GM18951 (cell line): Measurements from ENCODE around the gene ZNF267.
"Not testable (repeated sequence)": the region's sequence is repeated elsewhere in the genome, so short reads cannot be mapped to it uniquely, and the experiment has no call there.

Experiments
- POLR2A ChIP-seq: IDR thresholded peaks from 4 replicates; pipeline ENCODE4 v1.6.1; 2011; ENCODE audit warnings: mild to moderate bottlenecking; ENCODE audit not compliant: insufficient read length, insufficient read depth; ENCODE audit errors: extremely low read depth
- in situ Hi-C: fragments of 300-500 bp; cut with MboI; formaldehyde crosslinking; loops from one replicate; pipeline ENCODE4 v1.12.0; 2022; ENCODE audit warnings: low sequenced_read_pairs, mixed read lengths, inconsistent platforms; ENCODE audit not compliant: unreplicated experiment

The ZNF267 gene

DNA sequence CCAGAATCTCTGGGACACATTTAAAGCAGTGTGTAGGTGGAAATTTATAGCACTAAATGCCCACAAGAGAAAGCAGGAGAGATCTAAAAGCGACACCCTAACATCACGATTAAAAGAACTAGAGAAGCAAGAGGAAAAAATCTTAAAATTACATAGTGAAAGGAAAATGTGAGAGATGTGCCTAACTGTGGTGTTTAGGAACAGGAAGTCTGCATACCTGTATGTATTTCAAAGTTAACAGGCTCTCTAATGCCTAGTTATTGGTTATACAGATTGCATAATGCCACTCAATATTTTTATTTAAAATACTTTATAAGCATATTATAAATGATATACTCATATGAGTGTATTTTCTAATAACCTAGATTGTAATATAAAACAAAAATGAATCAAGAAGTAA lies 25.9 kb downstream of the ZNF267 start:
- in situ Hi-C loops = no loop called here

DNA sequence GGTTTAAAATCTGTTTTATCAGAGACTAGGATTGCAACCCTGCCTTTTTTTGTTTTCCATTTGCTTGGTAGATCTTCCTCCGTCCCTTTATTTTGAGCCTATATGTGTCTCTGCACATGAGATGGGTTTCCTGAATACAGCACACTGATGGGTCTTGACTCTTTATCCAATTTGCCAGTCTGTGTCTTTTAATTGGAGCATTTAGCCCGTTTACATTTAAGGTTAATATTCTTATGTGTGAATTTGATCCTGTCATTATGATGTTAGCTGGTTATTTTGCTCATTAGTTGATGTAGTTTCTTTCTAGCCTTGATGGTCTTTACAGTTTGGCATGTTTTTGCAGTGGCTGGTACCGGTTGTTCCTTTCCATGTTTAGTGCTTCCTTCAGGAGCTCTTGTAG lies 31.0 kb downstream of the ZNF267 start:
- in situ Hi-C loops = not testable (repeated sequence)

More for the DNA sequence above, 25.9 kb downstream of the ZNF267 start:
- TF ChIP-seq POLR2A = no peak

DNA sequence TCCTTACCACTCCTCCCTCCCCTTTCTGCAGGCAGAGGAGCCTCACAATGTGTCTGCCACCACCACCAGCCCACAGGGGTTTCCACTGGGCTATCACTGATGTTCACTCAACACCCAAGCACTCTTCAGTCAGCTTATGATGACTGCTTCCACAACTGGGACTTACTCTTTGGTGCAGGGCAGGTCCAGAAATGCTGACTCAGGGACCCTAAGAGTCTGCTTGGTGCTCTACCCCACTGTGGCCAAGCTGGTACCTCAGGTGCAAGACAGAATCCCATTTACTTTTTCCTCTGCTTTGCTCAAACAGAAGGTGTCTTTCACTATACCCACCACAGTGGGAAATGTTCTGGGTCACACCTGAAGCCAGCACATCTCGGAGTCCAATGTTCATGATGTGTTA lies 40.1 kb downstream of the ZNF267 start:
- no peak for TF ChIP-seq POLR2A
- in situ Hi-C loops = no loop called here

DNA sequence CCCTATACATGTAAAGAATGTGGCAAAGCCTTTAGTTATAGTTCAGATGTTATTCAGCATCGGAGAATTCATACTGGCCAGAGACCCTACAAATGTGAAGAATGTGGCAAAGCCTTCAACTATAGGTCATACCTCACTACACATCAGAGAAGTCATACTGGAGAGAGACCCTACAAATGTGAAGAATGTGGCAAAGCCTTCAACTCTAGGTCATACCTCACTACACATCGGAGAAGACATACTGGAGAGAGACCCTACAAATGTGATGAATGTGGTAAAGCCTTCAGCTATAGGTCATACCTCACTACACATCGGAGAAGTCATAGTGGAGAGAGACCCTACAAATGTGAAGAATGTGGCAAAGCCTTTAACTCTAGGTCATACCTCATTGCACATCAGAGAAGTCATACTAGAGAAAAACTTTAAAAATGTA lies 42.5 kb downstream of the ZNF267 start:
- no peak for TF ChIP-seq POLR2A
- in situ Hi-C loops = no loop called here

DNA sequence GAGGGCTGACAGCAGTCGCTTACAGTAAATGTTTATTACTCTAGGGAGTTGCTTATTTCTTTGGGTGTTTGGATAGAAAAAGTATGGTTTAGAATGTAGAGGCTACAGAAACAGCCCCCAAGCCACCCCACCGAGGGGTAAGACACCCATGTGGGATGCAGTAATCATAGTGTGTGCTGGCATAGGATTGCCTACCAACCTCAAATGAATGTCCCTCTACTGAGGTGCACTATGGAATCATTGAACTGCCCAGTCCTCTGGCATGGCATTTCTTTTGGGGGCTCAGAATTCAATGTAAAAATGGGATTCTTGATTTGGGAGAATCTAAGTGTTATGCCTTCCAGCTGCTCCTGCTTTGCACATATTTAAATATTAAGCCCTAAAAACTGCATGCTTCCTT lies 46.8 kb downstream of the ZNF267 start:
- TF ChIP-seq POLR2A = no peak

DNA sequence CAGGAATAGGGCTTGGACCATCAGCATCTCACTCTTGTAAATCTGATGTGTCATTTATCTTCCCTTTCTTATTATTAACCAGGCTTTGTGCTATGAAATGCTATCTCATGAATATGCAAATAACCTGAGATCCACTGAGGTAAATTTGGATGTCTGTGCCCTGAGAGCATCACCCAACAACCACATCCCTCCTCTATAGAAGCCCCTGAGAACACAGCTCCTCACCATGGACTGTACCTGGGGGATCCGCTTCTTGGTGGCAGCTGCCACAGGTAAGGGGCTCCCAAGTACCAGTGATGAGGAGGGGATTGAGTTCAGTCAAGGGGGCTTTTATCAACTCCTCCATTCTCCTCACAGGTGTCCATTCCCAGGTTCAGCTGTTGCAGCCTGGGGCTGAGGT lies 78.2 kb downstream of the ZNF267 start:
- in situ Hi-C loops = not testable (repeated sequence)

More for the DNA sequence above, 46.8 kb downstream of the ZNF267 start:
- in situ Hi-C loops = no loop called here

DNA sequence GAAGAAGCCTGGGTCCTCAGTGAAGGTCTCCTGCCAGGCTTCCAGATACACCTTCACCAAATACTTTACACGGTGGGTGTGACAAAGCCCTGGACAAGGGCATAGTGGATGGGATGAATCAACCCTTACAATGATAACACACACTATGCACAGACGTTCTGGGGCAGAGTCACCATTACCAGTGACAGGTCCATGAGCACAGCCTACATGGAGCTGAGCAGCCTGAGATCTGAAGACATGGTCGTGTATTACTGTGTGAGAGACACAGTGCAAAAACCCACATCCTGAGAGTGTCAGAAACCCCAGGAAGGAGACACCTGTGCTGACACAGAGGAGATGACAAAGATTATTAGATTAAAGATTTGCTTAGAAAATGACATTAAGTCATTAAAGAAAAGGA lies 78.6 kb downstream of the ZNF267 start:
- in situ Hi-C loops = not testable (repeated sequence)

DNA sequence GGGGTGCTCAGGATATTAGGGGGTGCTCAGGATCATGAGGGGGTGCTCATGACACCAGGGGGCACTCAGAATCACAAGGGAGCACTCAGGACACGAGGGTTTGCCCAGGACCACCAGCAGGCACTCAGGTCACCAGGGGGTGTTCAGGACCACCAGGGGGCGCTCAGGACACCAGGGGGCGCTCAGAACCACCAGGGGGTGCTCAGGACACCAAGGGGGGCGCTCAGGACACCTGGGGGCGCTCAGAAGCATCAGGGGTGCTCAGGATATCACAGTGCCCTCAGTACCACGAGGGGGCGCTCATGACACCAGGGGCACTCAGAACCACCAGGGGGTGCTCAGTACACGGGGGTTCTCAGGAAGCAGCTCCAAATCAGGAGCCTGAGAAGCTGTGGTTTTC lies 82.6 kb downstream of the ZNF267 start:
- in situ Hi-C loops = not testable (repeated sequence)

DNA sequence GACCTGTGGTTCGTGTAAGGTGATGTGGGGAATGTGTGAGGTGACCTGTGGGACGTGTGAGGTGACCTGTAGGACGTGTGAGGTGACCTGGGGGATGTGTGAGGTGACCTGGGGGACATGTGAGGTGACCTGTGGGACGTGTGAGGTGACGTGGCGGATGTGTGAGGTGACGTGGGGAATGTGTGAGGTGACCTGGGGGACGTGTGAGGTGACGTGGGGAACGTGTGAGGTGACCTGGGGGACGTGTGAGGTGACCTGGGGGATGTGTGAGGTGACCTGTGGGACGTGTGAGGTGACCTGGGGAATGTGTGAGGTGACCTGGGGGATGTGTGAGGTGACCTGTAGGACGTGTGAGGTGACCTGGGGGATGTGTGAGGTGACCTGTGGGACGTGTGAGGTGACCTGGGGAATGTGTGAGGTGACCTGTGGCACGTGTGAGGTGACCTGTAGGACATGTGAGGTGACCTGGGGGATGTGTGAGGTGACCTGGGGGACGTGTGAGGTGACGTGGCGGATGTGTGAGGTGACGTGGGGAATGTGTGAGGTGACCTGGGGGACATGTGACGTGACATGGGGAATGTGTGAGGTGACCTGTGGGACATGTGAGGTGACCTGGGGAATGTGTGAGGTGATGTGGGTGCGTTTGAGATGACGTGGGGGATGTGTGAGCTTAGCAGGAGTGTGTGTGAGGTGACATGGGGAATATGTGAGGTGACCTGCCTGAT lies 86.7 kb downstream of the ZNF267 start:
- in situ Hi-C loops = not testable (repeated sequence)
